ENCODE results near the gene PAX5. TPM values are rescaled to one million over a fixed set of nuclear protein-coding genes. Genes with fewer than 3 reads are reported as not detected.
"Not testable (repeated sequence)": the region's sequence is repeated elsewhere in the genome, so short reads cannot be mapped to it uniquely, and the experiment has no call there.

PAX5 gene
- total RNA-seq, 6 experiments from 2014 or later, result not detected

- Mint-ChIP-seq H3K4me3 (no peak overlapping the region), H3K27me3 (ENCODE audit: insufficient read depth) (peaks cover 51% of the 10 kb centered on the region), H3K9me3 (no peaks in the 10 kb centered on the region), H3K27ac (no peak overlapping the region), H3K4me1 (ENCODE audit: low read depth) (no peaks in the 10 kb centered on the region), H3K36me3 (ENCODE audit: low read depth) (no peaks in the 10 kb centered on the region)
- TF ChIP-seq CTCF (IDR thresholded peaks at IDR 0.05), result no peak
- DNase-seq, result no peak
These were observed 32.2 kb upstream of the PAX5 start for GRCh38 chr9:37066139-37066725.

GRCh38 chr9:37062336-37062735 is 28.3 kb upstream of the PAX5 start:
- TF ChIP-seq CTCF (IDR thresholded peaks at IDR 0.05), result no peak
- Mint-ChIP-seq H3K36me3 (ENCODE audit: low read depth) (no peaks in the 10 kb centered on the region), H3K4me3 (no peak overlapping the region), H3K4me1 (ENCODE audit: low read depth) (no peaks in the 10 kb centered on the region), H3K9me3 (no peaks in the 10 kb centered on the region), H3K27me3 (ENCODE audit: insufficient read depth) (peaks cover 54% of the 10 kb centered on the region), H3K27ac (no peak overlapping the region)
- no peak for DNase-seq

- Mint-ChIP-seq H3K27me3 (ENCODE audit: insufficient read depth) (peaks cover 50% of the 10 kb centered on the region), H3K36me3 (ENCODE audit: low read depth) (no peaks in the 10 kb centered on the region), H3K4me1 (ENCODE audit: low read depth) (no peaks in the 10 kb centered on the region), H3K9me3 (no peaks in the 10 kb centered on the region), H3K4me3 (no peak overlapping the region), H3K27ac (no peak overlapping the region)
- no peak for DNase-seq
- TF ChIP-seq CTCF (IDR thresholded peaks at IDR 0.05), result no peak
These were observed 27.7 kb upstream of the PAX5 start for GRCh38 chr9:37061768-37062167.

GRCh38 chr9:37060833-37061232 is 26.8 kb upstream of the PAX5 start:
- Mint-ChIP-seq H3K36me3 (ENCODE audit: low read depth) (no peaks in the 10 kb centered on the region), H3K4me3 (no peak overlapping the region), H3K9me3 (no peaks in the 10 kb centered on the region), H3K4me1 (ENCODE audit: low read depth) (no peaks in the 10 kb centered on the region), H3K27ac (no peak overlapping the region), H3K27me3 (ENCODE audit: insufficient read depth) (peaks cover 48% of the 10 kb centered on the region)
- TF ChIP-seq CTCF (IDR thresholded peaks at IDR 0.05), result no peak
- no peak for DNase-seq

- no peaks in the 10 kb centered on the region for H3K4me1 Mint-ChIP-seq (ENCODE audit: low read depth)
- peaks cover 56% of the 10 kb centered on the region for H3K27me3 Mint-ChIP-seq (ENCODE audit: insufficient read depth)
- H3K36me3 Mint-ChIP-seq (ENCODE audit: low read depth), result no peaks in the 10 kb centered on the region
- H3K27ac Mint-ChIP-seq, result no peak overlapping the region
- H3K9me3 Mint-ChIP-seq, result no peaks in the 10 kb centered on the region
- TF ChIP-seq CTCF (IDR thresholded peaks at IDR 0.05), result no peak
- DNase-seq, result no peak
- H3K4me3 Mint-ChIP-seq, result no peak overlapping the region
These were observed 22.2 kb upstream of the PAX5 start for GRCh38 chr9:37056046-37056920.

GRCh38 chr9:37054363-37054720 is 20.3 kb upstream of the PAX5 start:
- peaks cover 53% of the 10 kb centered on the region for H3K27me3 Mint-ChIP-seq (ENCODE audit: insufficient read depth)
- H3K4me3 Mint-ChIP-seq; H3K9me3 Mint-ChIP-seq; H3K4me1 Mint-ChIP-seq (ENCODE audit: low read depth); DNase-seq; H3K36me3 Mint-ChIP-seq (ENCODE audit: low read depth); H3K27ac Mint-ChIP-seq: not testable (repeated sequence)

Measured in HFFc6 (cell line).